Fibroblast of lung (primary cell): Measurements from ENCODE around the gene ATXN7L1. TPM values are rescaled to one million over a fixed set of nuclear protein-coding genes. Genes with fewer than 3 reads are reported as not detected.

Source experiments
- DNase-seq, 2 donors: peaks; one replicate each; pipeline versions ENCODE4 v3.0.0 to v3.0.0-alpha.2; 2010; ENCODE audit warnings: low read depth in 2 of 2
- H2AFZ ChIP-seq: 2 replicates; pipeline ENCODE4 v1.5.1; 2012; ENCODE audit warnings: low read length, control low read depth, inconsistent platforms
- H3K27ac ChIP-seq: 2 replicates; pipeline ENCODE4 v1.5.1; 2011; ENCODE audit warnings: low read length, control low read depth; ENCODE audit not compliant: insufficient read depth
- H3K27me3 ChIP-seq: 2 replicates; pipeline ENCODE4 v1.5.1; 2011; ENCODE audit warnings: mild to moderate bottlenecking, low read length; ENCODE audit not compliant: control insufficient read depth, insufficient read depth
- H3K36me3 ChIP-seq: 2 replicates; pipeline ENCODE4 v1.5.1; 2011; ENCODE audit warnings: low read length; ENCODE audit not compliant: control insufficient read depth, insufficient read depth
- H3K4me1 ChIP-seq: 2 replicates; pipeline ENCODE4 v1.5.1; 2011; ENCODE audit warnings: low read length; ENCODE audit not compliant: control insufficient read depth, insufficient read depth; ENCODE audit errors: extremely low read depth
- H3K4me2 ChIP-seq: 2 replicates; pipeline ENCODE4 v1.5.1; 2011; ENCODE audit warnings: low read length, control low read depth; ENCODE audit not compliant: insufficient read depth; ENCODE audit errors: extremely low read depth
- H3K4me3 ChIP-seq, 4 experiments: fragments of 200-600 bp in 1 of 4; sonication (generic) in 1 of 4; replicated peaks in 1 of 4; 2 replicates each; pipeline ENCODE4 v1.5.1; 2011 to 2016; ENCODE audit warnings: low read length in 4 of 4, low read depth in 3 of 4, mild to moderate bottlenecking in 3 of 4, control low read depth in 2 of 4, inconsistent platforms in 1 of 4, mixed read lengths in 1 of 4; ENCODE audit not compliant: insufficient read depth in 1 of 4; ENCODE audit errors: control extremely low read depth in 1 of 4
- H3K79me2 ChIP-seq: 2 replicates; pipeline ENCODE4 v1.5.1; 2012; ENCODE audit warnings: mild to moderate bottlenecking, low read length, inconsistent platforms; ENCODE audit not compliant: control insufficient read depth, insufficient read depth
- H3K9ac ChIP-seq: 2 replicates; pipeline ENCODE4 v1.5.1; 2011; ENCODE audit warnings: mild to moderate bottlenecking, low read length, control low read depth; ENCODE audit not compliant: insufficient read depth
- H3K9me3 ChIP-seq: 2 replicates; pipeline ENCODE4 v1.5.1; 2012; ENCODE audit warnings: low read depth, low read length; ENCODE audit not compliant: control insufficient read depth, insufficient read depth
- H4K20me1 ChIP-seq: 2 replicates; pipeline ENCODE4 v1.5.1; 2011; ENCODE audit warnings: low read length; ENCODE audit not compliant: control insufficient read depth, insufficient read depth; ENCODE audit errors: extremely low read depth
- CTCF ChIP-seq, 2 donors: IDR thresholded peaks in 1 of 2; conservative IDR thresholded peaks in 1 of 2; 1 replicate in 1 of 2; 2 replicates in 1 of 2; pipeline ENCODE4 v1.5.1; 2011 to 2012; ENCODE audit warnings: low read length in 2 of 2, control low read depth in 1 of 2, inconsistent platforms in 1 of 2, low read depth in 1 of 2, mild to moderate bottlenecking in 1 of 2
- EZH2 ChIP-seq: IDR thresholded peaks from 2 replicates; pipeline ENCODE4 v1.5.1; 2012; ENCODE audit warnings: low read length, control low read depth, mild to moderate bottlenecking; ENCODE audit errors: missing control alignments
- polyA plus RNA-seq, 2 donors: library from polyadenylated mRNA; depleted of rRNA in 1 of 2; stranded (reverse) in 1 of 2; unstranded in 1 of 2; fragments of >200 nt; gene quantifications; 2 replicates each; pipeline ENCODE4 v1.2.1, GENCODE V29; 2011 to 2012; ENCODE audit warnings: missing spikeins in 1 of 2
- total RNA-seq: library from RNA; depleted of rRNA; stranded (reverse); fragments of >200 nt; gene quantifications from 2 replicates; pipeline ENCODE4 v1.2.1, GENCODE V29; 2014

ATXN7L1 gene
- total and polyA plus RNA-seq, 2 donors (not counting 1 experiment from before 2014, with no cell fraction given), result 5.1 to 9.4 TPM

GRCh38 chr7:105862770-105863169 lies 13.6 kb downstream of the ATXN7L1 start:
- H4K20me1 ChIP-seq, result no peaks in the 10 kb centered on the region
- H3K4me2 ChIP-seq, result no peak overlapping the region
- no peak overlapping the region for H3K4me3 ChIP-seq
- TF ChIP-seq CTCF (conservative IDR thresholded peaks at IDR 0.05 in 1 of 2, IDR thresholded peaks at IDR 0.05 in 1 of 2; ENCODE audit: low read depth in 1 of 2, low read length in 2 of 2), result no peak
- no peak for TF ChIP-seq EZH2
- H3K36me3 ChIP-seq, result no peaks in the 10 kb centered on the region
- H3K79me2 ChIP-seq, result no peaks in the 10 kb centered on the region
- DNase-seq, result no peak
- H3K27ac ChIP-seq, result no peak overlapping the region
- no peaks in the 10 kb centered on the region for H3K9me3 ChIP-seq
- H3K4me1 ChIP-seq, result no peaks in the 10 kb centered on the region
- H3K27me3 ChIP-seq, result no peaks in the 10 kb centered on the region
- H3K9ac ChIP-seq, result no peak overlapping the region
- H2AFZ ChIP-seq, result no peak overlapping the region

GRCh38 chr7:105862276-105862675 lies 14.1 kb downstream of the ATXN7L1 start:
- DNase-seq, result no peak
- Histone ChIP-seq H3K9me3 (no peaks in the 10 kb centered on the region), H3K36me3 (no peaks in the 10 kb centered on the region), H3K4me1 (no peaks in the 10 kb centered on the region), H3K27ac (no peak overlapping the region), H3K27me3 (no peaks in the 10 kb centered on the region), H4K20me1 (no peaks in the 10 kb centered on the region), H3K9ac (no peak overlapping the region), H3K4me3 (no peak overlapping the region), H3K79me2 (no peaks in the 10 kb centered on the region), H3K4me2 (no peak overlapping the region), H2AFZ (no peak overlapping the region)
- TF ChIP-seq CTCF (conservative IDR thresholded peaks at IDR 0.05 in 1 of 2, IDR thresholded peaks at IDR 0.05 in 1 of 2; ENCODE audit: low read depth in 1 of 2, low read length in 2 of 2) (no peak), EZH2 (no peak)

- H3K79me2 ChIP-seq, result no peaks in the 10 kb centered on the region
- H4K20me1 ChIP-seq, result no peaks in the 10 kb centered on the region
- H3K27me3 ChIP-seq, result no peaks in the 10 kb centered on the region
- H3K9me3 ChIP-seq, result no peaks in the 10 kb centered on the region
- no peak for DNase-seq
- no peak overlapping the region for H3K4me3 ChIP-seq
- no peak overlapping the region for H3K9ac ChIP-seq
- H3K4me2 ChIP-seq, result no peak overlapping the region
- H3K36me3 ChIP-seq, result no peaks in the 10 kb centered on the region
- H3K4me1 ChIP-seq, result no peaks in the 10 kb centered on the region
- TF ChIP-seq CTCF (conservative IDR thresholded peaks at IDR 0.05 in 1 of 2, IDR thresholded peaks at IDR 0.05 in 1 of 2; ENCODE audit: low read depth in 1 of 2, low read length in 2 of 2) (no peak), EZH2 (no peak)
- H2AFZ ChIP-seq, result no peak overlapping the region
- no peak overlapping the region for H3K27ac ChIP-seq
Observed at GRCh38 chr7:105861224-105861623, 15.2 kb downstream of the ATXN7L1 start.
